GM12878 (cell line): ENCODE measurements around the gene KCNV2. TPM values are rescaled to one million over a fixed set of nuclear protein-coding genes. Genes with fewer than 3 reads are reported as not detected.

Experiments
- ATAC-seq: fragments of 200-7000 bp; cut with Tn5 transposase; 3 replicates; pipeline ENCODE4 v1.9.1; 2020; ENCODE audit warnings: mild to moderate bottlenecking, moderate library complexity
- BruUV-seq: library from RNA; stranded (reverse); fragments of 400-500 nt; replicated peaks from 2 replicates; lab custom pipeline; 2021; lab: Mats Ljungman, UMichigan
- CTCF ChIA-PET: fragments of 300-600 bp; sonication (Branson Sonifier 250); formaldehyde crosslinking; extraction: SDS; loops from one replicate; lab custom pipeline; 2021; ENCODE audit warnings: inconsistent platforms; lab: Yijun Ruan, JAX
- POLR2A ChIA-PET: fragments of 350-600 bp; formaldehyde crosslinking; extraction: SDS; loops from one replicate; lab custom pipeline; 2021; ENCODE audit warnings: inconsistent platforms; lab: Charles Lee
- RAD21 ChIA-PET: fragments of 300-600 bp; sonication (Branson Sonifier 250); formaldehyde crosslinking; loops from one replicate; lab custom pipeline; 2023; ENCODE audit warnings: antibody characterized with exemption; ENCODE audit not compliant: unreplicated experiment; lab: Charles Lee
- SMC1A ChIA-PET: fragments of 300-600 bp; sonication (Branson Sonifier 250); formaldehyde crosslinking; loops from one replicate; lab custom pipeline; 2023; ENCODE audit not compliant: unreplicated experiment, uncharacterized antibody; lab: Charles Lee
- DNase-seq: peaks from one replicate; pipeline ENCODE4 v3.0.0-alpha.2; 2011; ENCODE audit warnings: low read depth, low spot score
- FAIRE-seq: peaks from 3 replicates; lab custom pipeline; 2011; peaks lifted over from hg19 to GRCh38; lab: Jason Lieb, UNC
- H2AFZ ChIP-seq: 2 replicates; pipeline ENCODE4 v1.6.0; 2011; ENCODE audit warnings: low read depth, low read length, control low read depth; ENCODE audit not compliant: control insufficient read depth
- H3K27ac ChIP-seq: 2 replicates; pipeline ENCODE4 v1.5.1; 2011; ENCODE audit warnings: control low read depth; ENCODE audit not compliant: control insufficient read depth, insufficient read depth
- H3K27me3 ChIP-seq, 2 experiments: replicated peaks in 1 of 2; 2 replicates each; pipeline versions ENCODE4 v1.6.0 to v1.6.1; 2011; ENCODE audit warnings: low read length in 1 of 2; ENCODE audit not compliant: control insufficient read depth in 2 of 2, insufficient read depth in 2 of 2
- H3K36me3 ChIP-seq, 2 experiments: 2 replicates each; pipeline ENCODE4 v1.5.1; 2011; ENCODE audit warnings: low read length in 1 of 2; ENCODE audit not compliant: control insufficient read depth in 2 of 2, insufficient read depth in 2 of 2
- H3K4me1 ChIP-seq: 2 replicates; pipeline ENCODE4 v1.6.1; 2011; ENCODE audit warnings: mild to moderate bottlenecking, low read length, moderate library complexity, mixed read lengths; ENCODE audit not compliant: control insufficient read depth, insufficient read depth
- H3K4me2 ChIP-seq: 2 replicates; pipeline ENCODE4 v1.6.0; 2011; ENCODE audit warnings: control low read depth; ENCODE audit not compliant: control insufficient read depth, insufficient read depth
- H3K4me3 ChIP-seq: fragments of 200-600 bp; sonication (generic); 2 replicates; pipeline ENCODE4 v1.5.1; 2016
- H3K79me2 ChIP-seq: 2 replicates; pipeline ENCODE4 v1.6.0; 2011; ENCODE audit warnings: low read length; ENCODE audit not compliant: control insufficient read depth, insufficient read depth
- H3K9ac ChIP-seq: 2 replicates; pipeline ENCODE4 v1.8.0; 2011; ENCODE audit warnings: low read length, control low read depth, mixed read lengths; ENCODE audit not compliant: control insufficient read depth, insufficient read depth
- H3K9me3 ChIP-seq: replicated peaks from 3 replicates; pipeline ENCODE4 v1.5.1; 2011; ENCODE audit warnings: mild to moderate bottlenecking, low read length; ENCODE audit not compliant: control insufficient read depth, insufficient read depth
- H4K20me1 ChIP-seq: 2 replicates; pipeline ENCODE4 v1.6.0; 2011; ENCODE audit not compliant: control insufficient read depth, insufficient read depth
- BACH1 ChIP-seq: fragments of 450-650 bp; IDR thresholded peaks from 2 replicates; pipeline ENCODE4 v1.6.1; 2017; ENCODE audit warnings: mild to moderate bottlenecking, borderline replicate concordance
- BCL11A ChIP-seq: IDR thresholded peaks from 2 replicates; pipeline ENCODE4 v1.6.1; 2011; ENCODE audit warnings: low read depth, low read length
- BMI1 ChIP-seq: fragments of 450-650 bp; IDR thresholded peaks from 2 replicates; pipeline ENCODE4 v1.6.1; 2016; ENCODE audit warnings: mild to moderate bottlenecking, moderate library complexity, borderline replicate concordance
- BRCA1 ChIP-seq: IDR thresholded peaks from 2 replicates; pipeline ENCODE4 v1.6.1; 2011; ENCODE audit warnings: low read depth, low read length, improper control_type of control experiment
- KDM1A ChIP-seq: fragments of 200-600 bp; sonication (generic); IDR thresholded peaks from 2 replicates; pipeline ENCODE4 v1.6.1; 2016; ENCODE audit warnings: borderline replicate concordance
- KLF5 ChIP-seq: fragments of 450-650 bp; IDR thresholded peaks from 2 replicates; pipeline ENCODE4 v1.6.1; 2014; ENCODE audit warnings: mild to moderate bottlenecking; ENCODE audit not compliant: partially characterized antibody
- MEF2B ChIP-seq: fragments of 450-650 bp; IDR thresholded peaks from 2 replicates; pipeline ENCODE4 v1.6.1; 2018; ENCODE audit warnings: mild to moderate bottlenecking, moderate library complexity; ENCODE audit not compliant: partially characterized antibody, poor library complexity, severe bottlenecking
- MXI1 ChIP-seq: fragments of 150-350 bp; IDR thresholded peaks from 2 replicates; pipeline ENCODE4 v1.6.1; 2011; ENCODE audit warnings: low read depth, mild to moderate bottlenecking, inconsistent platforms, low read length, improper control_type of control experiment
- NBN ChIP-seq: fragments of 450-650 bp; IDR thresholded peaks from 2 replicates; pipeline ENCODE4 v1.6.1; 2016
- STAT3 ChIP-seq: IDR thresholded peaks from 2 replicates; pipeline ENCODE4 v1.6.1; 2011; ENCODE audit warnings: low read depth, low read length, improper control_type of control experiment
- SUZ12 ChIP-seq: fragments of 200-600 bp; sonication (generic); IDR thresholded peaks from one replicate; pipeline ENCODE4 v1.6.1; 2018; ENCODE audit warnings: antibody characterized with exemption, mild to moderate bottlenecking; ENCODE audit not compliant: unreplicated experiment
- WGBS: methylation state at CpG from one replicate; pipeline ENCODE4 v1.1.6; 2016; ENCODE audit warnings: low lambda C conversion rate; ENCODE audit not compliant: insufficient replicate concordance, insufficient coverage; ENCODE audit errors: missing lambda C conversion rate; 5-methylcytosine and 5-hydroxymethylcytosine counted together
- in situ Hi-C: fragments of 300-500 bp; cut with MboI; formaldehyde crosslinking; loops from 9 replicates; pipeline ENCODE4 v1.14.3; 2018; ENCODE audit warnings: mixed read lengths
- intact Hi-C: fragments of 100-400 bp; cut with micrococcal nuclease; formaldehyde crosslinking; loops from one replicate; pipeline ENCODE4 v1.14.2; 2022; ENCODE audit not compliant: unreplicated experiment
- polyA plus RNA-seq, 11 experiments: library from polyadenylated mRNA; depleted of rRNA in 4 of 11; unstranded in 6 of 11; stranded (reverse) in 5 of 11; fragments of >200 nt; fragmentation: Nextera tagmentation in 4 of 11; fragmentation: Illumina TruSeq in 1 of 11; extraction: Ambion mirVana in 4 of 11; extraction: Trizol in 1 of 11; gene quantifications; 1 replicate in 1 of 11; 2 replicates in 10 of 11; pipeline versions ENCODE4 v1.2.1 to v1.2.3, GENCODE V29; 2011 to 2016; ENCODE audit warnings: inconsistent platforms in 2 of 11, missing spikeins in 2 of 11, low read depth in 1 of 11
- total RNA-seq, 4 experiments: library from RNA; depleted of rRNA in 3 of 4; stranded (reverse); fragments of >200 nt in 3 of 4; fragmentation: Illumina TruSeq in 1 of 4; extraction: Trizol in 1 of 4; gene quantifications; 2 replicates each; pipeline versions ENCODE4 v1.2.1 to v1.2.3, GENCODE V29; 2013 to 2021
- TF ChIP-seq, protein P1 (sequence below): IDR thresholded peaks from 2 replicates; pipeline ENCODE4 v1.6.1; 2012; ENCODE audit warnings: improper control_type of control experiment, low read depth, low read length; ENCODE audit not compliant: insufficient replicate concordance
- TF ChIP-seq, protein P2 (sequence below): fragments of 450-650 bp; IDR thresholded peaks from 2 replicates; pipeline ENCODE4 v1.6.1; 2016; ENCODE audit warnings: mild to moderate bottlenecking

Gene KCNV2
- total and polyA plus RNA-seq, 10 of the 15 experiments (the other 5 are each of a cell fraction or from before 2014, with no cell fraction given): 0.04 to 0.37 (median 0.09) TPM; not detected in 4

DNA sequence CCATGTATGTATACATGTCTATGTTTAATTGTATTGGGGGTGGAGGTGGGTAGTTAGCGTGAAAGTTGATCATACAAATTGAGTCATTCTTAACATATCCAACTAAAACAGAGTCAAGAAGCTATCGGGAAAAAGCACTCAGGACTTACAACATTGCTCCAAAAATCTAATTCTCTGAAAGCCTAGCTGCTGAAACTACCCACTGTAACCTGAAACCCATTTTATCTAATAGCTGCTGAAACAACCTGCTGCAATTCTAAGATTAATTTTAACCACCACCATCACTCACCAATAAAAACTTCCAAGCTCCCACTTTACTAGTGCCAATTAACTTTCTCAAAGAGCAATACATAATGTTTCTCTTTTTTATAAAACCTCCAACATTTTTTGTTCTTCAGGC is 32.2 kb downstream of the KCNV2 start:
- Histone ChIP-seq H3K4me1 (no peaks in the 10 kb centered on the region), H4K20me1 (no peaks in the 10 kb centered on the region), H3K4me3 (no peak overlapping the region), H2AFZ (no peak overlapping the region), H3K79me2 (no peaks in the 10 kb centered on the region), H3K36me3 (no peaks in the 10 kb centered on the region), H3K27me3 (no peaks in the 10 kb centered on the region), H3K27ac (no peak overlapping the region), H3K9ac (no peak overlapping the region), H3K4me2 (no peak overlapping the region), H3K9me3 (no peaks in the 10 kb centered on the region; the same call in 2 of the 3 replicates)
- DNase-seq (no peak), ATAC-seq (no peak), FAIRE-seq (no peak)
- CTCF ChIA-PET: no interaction called here
- SMC1A ChIA-PET: no interaction called here
- no TSS peak for BruUV-seq
- intact Hi-C loops: no loop called here
- WGBS: 100% methylated on average over 2 of the region's 2 CpGs
- RAD21 ChIA-PET: no interaction called here
- POLR2A ChIA-PET: no interaction called here
- in situ Hi-C loops: no loop called here
- no peak for TF ChIP-seq BACH1
- TF ChIP-seq SUZ12: no peak
- TF ChIP-seq BMI1: no peak
- TF ChIP-seq, protein P1, sequence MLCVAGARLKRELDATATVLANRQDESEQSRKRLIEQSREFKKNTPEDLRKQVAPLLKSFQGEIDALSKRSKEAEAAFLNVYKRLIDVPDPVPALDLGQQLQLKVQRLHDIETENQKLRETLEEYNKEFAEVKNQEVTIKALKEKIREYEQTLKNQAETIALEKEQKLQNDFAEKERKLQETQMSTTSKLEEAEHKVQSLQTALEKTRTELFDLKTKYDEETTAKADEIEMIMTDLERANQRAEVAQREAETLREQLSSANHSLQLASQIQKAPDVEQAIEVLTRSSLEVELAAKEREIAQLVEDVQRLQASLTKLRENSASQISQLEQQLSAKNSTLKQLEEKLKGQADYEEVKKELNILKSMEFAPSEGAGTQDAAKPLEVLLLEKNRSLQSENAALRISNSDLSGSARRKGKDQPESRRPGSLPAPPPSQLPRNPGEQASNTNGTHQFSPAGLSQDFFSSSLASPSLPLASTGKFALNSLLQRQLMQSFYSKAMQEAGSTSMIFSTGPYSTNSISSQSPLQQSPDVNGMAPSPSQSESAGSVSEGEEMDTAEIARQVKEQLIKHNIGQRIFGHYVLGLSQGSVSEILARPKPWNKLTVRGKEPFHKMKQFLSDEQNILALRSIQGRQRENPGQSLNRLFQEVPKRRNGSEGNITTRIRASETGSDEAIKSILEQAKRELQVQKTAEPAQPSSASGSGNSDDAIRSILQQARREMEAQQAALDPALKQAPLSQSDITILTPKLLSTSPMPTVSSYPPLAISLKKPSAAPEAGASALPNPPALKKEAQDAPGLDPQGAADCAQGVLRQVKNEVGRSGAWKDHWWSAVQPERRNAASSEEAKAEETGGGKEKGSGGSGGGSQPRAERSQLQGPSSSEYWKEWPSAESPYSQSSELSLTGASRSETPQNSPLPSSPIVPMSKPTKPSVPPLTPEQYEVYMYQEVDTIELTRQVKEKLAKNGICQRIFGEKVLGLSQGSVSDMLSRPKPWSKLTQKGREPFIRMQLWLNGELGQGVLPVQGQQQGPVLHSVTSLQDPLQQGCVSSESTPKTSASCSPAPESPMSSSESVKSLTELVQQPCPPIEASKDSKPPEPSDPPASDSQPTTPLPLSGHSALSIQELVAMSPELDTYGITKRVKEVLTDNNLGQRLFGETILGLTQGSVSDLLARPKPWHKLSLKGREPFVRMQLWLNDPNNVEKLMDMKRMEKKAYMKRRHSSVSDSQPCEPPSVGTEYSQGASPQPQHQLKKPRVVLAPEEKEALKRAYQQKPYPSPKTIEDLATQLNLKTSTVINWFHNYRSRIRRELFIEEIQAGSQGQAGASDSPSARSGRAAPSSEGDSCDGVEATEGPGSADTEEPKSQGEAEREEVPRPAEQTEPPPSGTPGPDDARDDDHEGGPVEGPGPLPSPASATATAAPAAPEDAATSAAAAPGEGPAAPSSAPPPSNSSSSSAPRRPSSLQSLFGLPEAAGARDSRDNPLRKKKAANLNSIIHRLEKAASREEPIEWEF: no peak
- no peak for TF ChIP-seq STAT3
- TF ChIP-seq, protein P2, sequence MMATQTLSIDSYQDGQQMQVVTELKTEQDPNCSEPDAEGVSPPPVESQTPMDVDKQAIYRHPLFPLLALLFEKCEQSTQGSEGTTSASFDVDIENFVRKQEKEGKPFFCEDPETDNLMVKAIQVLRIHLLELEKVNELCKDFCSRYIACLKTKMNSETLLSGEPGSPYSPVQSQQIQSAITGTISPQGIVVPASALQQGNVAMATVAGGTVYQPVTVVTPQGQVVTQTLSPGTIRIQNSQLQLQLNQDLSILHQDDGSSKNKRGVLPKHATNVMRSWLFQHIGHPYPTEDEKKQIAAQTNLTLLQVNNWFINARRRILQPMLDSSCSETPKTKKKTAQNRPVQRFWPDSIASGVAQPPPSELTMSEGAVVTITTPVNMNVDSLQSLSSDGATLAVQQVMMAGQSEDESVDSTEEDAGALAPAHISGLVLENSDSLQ: no peak
- no peak for TF ChIP-seq KLF5
- no peak for TF ChIP-seq MEF2B
- TF ChIP-seq NBN: no peak
- no peak for TF ChIP-seq BCL11A
- TF ChIP-seq MXI1: no peak
- no peak for TF ChIP-seq KDM1A
- no peak for TF ChIP-seq BRCA1
